Measurements from ENCODE around the gene ATP5IF1. TPM values are rescaled to one million over a fixed set of nuclear protein-coding genes. Genes with fewer than 3 reads are reported as not detected.

The ATP5IF1 gene
- total and polyA plus RNA-seq, 9 of the 15 experiments (the other 6 are each of a cell fraction or from before 2014, with no cell fraction given): 292 to 1,422 (median 388) TPM

DNA sequence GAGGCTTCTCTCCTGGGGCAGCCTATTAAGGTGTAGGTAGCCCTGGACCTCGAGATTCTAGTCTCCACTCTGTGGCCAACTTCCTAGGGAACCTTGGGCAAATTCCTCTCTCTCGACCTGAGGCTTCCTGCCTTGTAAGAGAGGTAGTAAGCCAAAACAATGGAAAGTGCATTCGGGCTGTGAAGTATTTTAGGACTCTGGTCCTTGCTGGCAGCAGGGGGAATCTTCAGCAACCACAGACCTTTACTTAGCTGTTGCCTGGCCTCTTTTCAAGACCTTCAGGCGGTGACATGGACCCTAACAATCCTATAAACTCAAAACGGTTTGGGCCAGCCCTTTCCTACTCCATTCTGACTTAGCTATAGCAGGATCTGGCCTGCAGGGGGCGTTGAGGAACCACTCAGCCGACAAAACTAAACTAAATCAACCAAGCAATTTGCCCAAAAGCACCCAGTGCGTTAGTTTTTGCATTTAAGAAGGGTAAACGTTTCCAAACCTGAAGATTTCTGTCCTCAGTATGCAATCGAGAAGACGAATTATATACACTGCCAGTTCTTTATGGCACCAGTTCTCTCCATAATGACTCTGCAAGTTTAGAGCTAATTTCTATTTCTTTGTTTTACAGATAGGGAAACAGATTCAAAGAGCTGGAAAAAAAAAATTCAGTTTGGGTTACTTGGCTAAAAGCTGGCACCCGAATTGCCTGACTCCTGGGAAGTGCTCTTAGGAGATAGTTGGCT lies 12.5 kb downstream of the ATP5IF1 start (continued):
- TF ChIP-seq, protein P1, sequence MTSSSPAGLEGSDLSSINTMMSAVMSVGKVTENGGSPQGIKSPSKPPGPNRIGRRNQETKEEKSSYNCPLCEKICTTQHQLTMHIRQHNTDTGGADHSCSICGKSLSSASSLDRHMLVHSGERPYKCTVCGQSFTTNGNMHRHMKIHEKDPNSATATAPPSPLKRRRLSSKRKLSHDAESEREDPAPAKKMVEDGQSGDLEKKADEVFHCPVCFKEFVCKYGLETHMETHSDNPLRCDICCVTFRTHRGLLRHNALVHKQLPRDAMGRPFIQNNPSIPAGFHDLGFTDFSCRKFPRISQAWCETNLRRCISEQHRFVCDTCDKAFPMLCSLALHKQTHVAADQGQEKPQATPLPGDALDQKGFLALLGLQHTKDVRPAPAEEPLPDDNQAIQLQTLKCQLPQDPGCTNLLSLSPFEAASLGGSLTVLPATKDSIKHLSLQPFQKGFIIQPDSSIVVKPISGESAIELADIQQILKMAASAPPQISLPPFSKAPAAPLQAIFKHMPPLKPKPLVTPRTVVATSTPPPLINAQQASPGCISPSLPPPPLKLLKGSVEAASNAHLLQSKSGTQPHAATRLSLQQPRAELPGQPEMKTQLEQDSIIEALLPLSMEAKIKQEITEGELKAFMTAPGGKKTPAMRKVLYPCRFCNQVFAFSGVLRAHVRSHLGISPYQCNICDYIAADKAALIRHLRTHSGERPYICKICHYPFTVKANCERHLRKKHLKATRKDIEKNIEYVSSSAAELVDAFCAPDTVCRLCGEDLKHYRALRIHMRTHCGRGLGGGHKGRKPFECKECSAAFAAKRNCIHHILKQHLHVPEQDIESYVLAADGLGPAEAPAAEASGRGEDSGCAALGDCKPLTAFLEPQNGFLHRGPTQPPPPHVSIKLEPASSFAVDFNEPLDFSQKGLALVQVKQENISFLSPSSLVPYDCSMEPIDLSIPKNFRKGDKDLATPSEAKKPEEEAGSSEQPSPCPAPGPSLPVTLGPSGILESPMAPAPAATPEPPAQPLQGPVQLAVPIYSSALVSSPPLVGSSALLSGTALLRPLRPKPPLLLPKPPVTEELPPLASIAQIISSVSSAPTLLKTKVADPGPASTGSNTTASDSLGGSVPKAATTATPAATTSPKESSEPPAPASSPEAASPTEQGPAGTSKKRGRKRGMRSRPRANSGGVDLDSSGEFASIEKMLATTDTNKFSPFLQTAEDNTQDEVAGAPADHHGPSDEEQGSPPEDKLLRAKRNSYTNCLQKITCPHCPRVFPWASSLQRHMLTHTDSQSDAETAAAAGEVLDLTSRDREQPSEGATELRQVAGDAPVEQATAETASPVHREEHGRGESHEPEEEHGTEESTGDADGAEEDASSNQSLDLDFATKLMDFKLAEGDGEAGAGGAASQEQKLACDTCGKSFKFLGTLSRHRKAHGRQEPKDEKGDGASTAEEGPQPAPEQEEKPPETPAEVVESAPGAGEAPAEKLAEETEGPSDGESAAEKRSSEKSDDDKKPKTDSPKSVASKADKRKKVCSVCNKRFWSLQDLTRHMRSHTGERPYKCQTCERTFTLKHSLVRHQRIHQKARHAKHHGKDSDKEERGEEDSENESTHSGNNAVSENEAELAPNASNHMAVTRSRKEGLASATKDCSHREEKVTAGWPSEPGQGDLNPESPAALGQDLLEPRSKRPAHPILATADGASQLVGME (CRISPR knock-in tag; IDR thresholded peaks at IDR 0.05): peak; percentile 79; the same call in 1 of the 2 replicates
- TF ChIP-seq CXXC5 (CRISPR knock-in tag; IDR thresholded peaks at IDR 0.05) (peak; percentile 54), ETV6 (IDR thresholded peaks at IDR 0.05; ENCODE audit: borderline replicate concordance in 1 of 2, low read depth in 2 of 2, low read length in 1 of 2) (no peak), ETV6 (CRISPR knock-in tag; IDR thresholded peaks at IDR 0.05; ENCODE audit: borderline replicate concordance) (no peak)
- TF ChIP-seq, protein P2, sequence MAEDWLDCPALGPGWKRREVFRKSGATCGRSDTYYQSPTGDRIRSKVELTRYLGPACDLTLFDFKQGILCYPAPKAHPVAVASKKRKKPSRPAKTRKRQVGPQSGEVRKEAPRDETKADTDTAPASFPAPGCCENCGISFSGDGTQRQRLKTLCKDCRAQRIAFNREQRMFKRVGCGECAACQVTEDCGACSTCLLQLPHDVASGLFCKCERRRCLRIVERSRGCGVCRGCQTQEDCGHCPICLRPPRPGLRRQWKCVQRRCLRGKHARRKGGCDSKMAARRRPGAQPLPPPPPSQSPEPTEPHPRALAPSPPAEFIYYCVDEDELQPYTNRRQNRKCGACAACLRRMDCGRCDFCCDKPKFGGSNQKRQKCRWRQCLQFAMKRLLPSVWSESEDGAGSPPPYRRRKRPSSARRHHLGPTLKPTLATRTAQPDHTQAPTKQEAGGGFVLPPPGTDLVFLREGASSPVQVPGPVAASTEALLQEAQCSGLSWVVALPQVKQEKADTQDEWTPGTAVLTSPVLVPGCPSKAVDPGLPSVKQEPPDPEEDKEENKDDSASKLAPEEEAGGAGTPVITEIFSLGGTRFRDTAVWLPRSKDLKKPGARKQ (CRISPR knock-in tag; IDR thresholded peaks at IDR 0.05): peak; percentile 21; the same call in 1 of the 2 replicates
- TF ChIP-seq, protein P3, sequence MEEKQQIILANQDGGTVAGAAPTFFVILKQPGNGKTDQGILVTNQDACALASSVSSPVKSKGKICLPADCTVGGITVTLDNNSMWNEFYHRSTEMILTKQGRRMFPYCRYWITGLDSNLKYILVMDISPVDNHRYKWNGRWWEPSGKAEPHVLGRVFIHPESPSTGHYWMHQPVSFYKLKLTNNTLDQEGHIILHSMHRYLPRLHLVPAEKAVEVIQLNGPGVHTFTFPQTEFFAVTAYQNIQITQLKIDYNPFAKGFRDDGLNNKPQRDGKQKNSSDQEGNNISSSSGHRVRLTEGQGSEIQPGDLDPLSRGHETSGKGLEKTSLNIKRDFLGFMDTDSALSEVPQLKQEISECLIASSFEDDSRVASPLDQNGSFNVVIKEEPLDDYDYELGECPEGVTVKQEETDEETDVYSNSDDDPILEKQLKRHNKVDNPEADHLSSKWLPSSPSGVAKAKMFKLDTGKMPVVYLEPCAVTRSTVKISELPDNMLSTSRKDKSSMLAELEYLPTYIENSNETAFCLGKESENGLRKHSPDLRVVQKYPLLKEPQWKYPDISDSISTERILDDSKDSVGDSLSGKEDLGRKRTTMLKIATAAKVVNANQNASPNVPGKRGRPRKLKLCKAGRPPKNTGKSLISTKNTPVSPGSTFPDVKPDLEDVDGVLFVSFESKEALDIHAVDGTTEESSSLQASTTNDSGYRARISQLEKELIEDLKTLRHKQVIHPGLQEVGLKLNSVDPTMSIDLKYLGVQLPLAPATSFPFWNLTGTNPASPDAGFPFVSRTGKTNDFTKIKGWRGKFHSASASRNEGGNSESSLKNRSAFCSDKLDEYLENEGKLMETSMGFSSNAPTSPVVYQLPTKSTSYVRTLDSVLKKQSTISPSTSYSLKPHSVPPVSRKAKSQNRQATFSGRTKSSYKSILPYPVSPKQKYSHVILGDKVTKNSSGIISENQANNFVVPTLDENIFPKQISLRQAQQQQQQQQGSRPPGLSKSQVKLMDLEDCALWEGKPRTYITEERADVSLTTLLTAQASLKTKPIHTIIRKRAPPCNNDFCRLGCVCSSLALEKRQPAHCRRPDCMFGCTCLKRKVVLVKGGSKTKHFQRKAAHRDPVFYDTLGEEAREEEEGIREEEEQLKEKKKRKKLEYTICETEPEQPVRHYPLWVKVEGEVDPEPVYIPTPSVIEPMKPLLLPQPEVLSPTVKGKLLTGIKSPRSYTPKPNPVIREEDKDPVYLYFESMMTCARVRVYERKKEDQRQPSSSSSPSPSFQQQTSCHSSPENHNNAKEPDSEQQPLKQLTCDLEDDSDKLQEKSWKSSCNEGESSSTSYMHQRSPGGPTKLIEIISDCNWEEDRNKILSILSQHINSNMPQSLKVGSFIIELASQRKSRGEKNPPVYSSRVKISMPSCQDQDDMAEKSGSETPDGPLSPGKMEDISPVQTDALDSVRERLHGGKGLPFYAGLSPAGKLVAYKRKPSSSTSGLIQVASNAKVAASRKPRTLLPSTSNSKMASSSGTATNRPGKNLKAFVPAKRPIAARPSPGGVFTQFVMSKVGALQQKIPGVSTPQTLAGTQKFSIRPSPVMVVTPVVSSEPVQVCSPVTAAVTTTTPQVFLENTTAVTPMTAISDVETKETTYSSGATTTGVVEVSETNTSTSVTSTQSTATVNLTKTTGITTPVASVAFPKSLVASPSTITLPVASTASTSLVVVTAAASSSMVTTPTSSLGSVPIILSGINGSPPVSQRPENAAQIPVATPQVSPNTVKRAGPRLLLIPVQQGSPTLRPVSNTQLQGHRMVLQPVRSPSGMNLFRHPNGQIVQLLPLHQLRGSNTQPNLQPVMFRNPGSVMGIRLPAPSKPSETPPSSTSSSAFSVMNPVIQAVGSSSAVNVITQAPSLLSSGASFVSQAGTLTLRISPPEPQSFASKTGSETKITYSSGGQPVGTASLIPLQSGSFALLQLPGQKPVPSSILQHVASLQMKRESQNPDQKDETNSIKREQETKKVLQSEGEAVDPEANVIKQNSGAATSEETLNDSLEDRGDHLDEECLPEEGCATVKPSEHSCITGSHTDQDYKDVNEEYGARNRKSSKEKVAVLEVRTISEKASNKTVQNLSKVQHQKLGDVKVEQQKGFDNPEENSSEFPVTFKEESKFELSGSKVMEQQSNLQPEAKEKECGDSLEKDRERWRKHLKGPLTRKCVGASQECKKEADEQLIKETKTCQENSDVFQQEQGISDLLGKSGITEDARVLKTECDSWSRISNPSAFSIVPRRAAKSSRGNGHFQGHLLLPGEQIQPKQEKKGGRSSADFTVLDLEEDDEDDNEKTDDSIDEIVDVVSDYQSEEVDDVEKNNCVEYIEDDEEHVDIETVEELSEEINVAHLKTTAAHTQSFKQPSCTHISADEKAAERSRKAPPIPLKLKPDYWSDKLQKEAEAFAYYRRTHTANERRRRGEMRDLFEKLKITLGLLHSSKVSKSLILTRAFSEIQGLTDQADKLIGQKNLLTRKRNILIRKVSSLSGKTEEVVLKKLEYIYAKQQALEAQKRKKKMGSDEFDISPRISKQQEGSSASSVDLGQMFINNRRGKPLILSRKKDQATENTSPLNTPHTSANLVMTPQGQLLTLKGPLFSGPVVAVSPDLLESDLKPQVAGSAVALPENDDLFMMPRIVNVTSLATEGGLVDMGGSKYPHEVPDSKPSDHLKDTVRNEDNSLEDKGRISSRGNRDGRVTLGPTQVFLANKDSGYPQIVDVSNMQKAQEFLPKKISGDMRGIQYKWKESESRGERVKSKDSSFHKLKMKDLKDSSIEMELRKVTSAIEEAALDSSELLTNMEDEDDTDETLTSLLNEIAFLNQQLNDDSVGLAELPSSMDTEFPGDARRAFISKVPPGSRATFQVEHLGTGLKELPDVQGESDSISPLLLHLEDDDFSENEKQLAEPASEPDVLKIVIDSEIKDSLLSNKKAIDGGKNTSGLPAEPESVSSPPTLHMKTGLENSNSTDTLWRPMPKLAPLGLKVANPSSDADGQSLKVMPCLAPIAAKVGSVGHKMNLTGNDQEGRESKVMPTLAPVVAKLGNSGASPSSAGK (IDR thresholded peaks at IDR 0.05): no peak

Data from K562 (cell line).